Peyer's patch (tissue), 4 donors: ENCODE measurements around the gene CHST11. TPM values are rescaled to one million over a fixed set of nuclear protein-coding genes. Genes with fewer than 3 reads are reported as not detected.
"Not testable (repeated sequence)": the region's sequence is repeated elsewhere in the genome, so short reads cannot be mapped to it uniquely, and the experiment has no call there.

ENCODE experiments used
- DNase-seq, 3 donors: peaks; one replicate each; pipeline ENCODE4 v3.0.0-alpha.2; 2017 to 2019
- H3K27ac ChIP-seq, 4 donors: fragments of 200-600 bp; sonication (generic); one replicate each; pipeline ENCODE4 v1.5.1; 2016 to 2019
- H3K27me3 ChIP-seq, 2 donors: fragments of 200-600 bp; sonication (generic); one replicate each; pipeline ENCODE4 v1.5.1; 2019
- H3K36me3 ChIP-seq, 3 donors: fragments of 200-600 bp; sonication (generic); one replicate each; pipeline ENCODE4 v1.5.1; 2016 to 2019
- H3K4me1 ChIP-seq, 4 donors: fragments of 200-600 bp; sonication (generic); one replicate each; pipeline ENCODE4 v1.5.1; 2016 to 2019
- H3K4me3 ChIP-seq, 4 donors: fragments of 200-600 bp; sonication (generic); 1 replicate in 3 of 4; 2 replicates in 1 of 4; pipeline ENCODE4 v1.5.1; 2016 to 2019; ENCODE audit warnings: mild to moderate bottlenecking in 1 of 4
- H3K9me3 ChIP-seq, 4 donors: fragments of 200-600 bp; sonication (generic); one replicate each; pipeline ENCODE4 v1.5.1; 2016 to 2019; ENCODE audit warnings: mild to moderate bottlenecking in 1 of 4
- POLR2A ChIP-seq, 2 donors: fragments of 450-650 bp; IDR thresholded peaks; one replicate each; pipeline ENCODE4 v1.5.1; 2017; ENCODE audit warnings: antibody characterized with exemption in 2 of 2, mild to moderate bottlenecking in 2 of 2, moderate library complexity in 2 of 2
- total RNA-seq, 4 donors: library from RNA; depleted of rRNA; stranded (reverse); fragments of >200 nt; gene quantifications; one replicate each; pipeline ENCODE4 v1.1.0, GENCODE V29; 2016
- TF ChIP-seq, protein P1 (sequence below), 6 experiments: fragments of 450-650 bp in 4 of 6; fragments of 200-600 bp in 2 of 6; sonication (generic) in 1 of 6; IDR thresholded peaks; one replicate each; pipeline ENCODE4 v1.5.1; 2017 to 2019; ENCODE audit warnings: antibody characterized with exemption in 6 of 6, mild to moderate bottlenecking in 3 of 6, moderate library complexity in 1 of 6

Gene CHST11
- total RNA-seq, 4 donors from 2014 or later = 9.9 to 119 (median 15.6) TPM

DNA sequence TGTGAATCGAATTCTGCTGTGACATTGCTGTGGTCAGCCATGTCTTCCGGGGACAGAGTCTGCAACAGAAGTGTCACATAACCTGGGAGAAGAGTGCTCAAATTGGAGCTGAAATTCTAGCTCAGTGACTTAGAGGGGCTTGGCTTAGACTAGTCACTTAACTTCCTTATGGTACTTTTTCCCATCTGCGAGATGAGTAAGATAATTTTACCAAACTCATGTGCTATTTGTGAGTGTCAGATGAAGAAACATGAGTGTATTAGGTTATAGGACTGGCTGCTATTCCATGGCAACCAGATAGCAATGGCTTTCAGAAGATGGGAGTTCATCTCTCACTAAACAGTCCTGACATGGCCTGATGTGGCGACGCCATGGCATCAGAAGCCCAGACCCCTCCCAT is 104.1 kb downstream of the CHST11 start:
- peaks cover 0 to 4% (median 0%) of the 10 kb centered on the region in 4 donors for H3K9me3 ChIP-seq
- no peak overlapping the region for H3K27ac ChIP-seq
- H3K4me1 ChIP-seq = no peaks in the 10 kb centered on the region
- no peaks in the 10 kb centered on the region for H3K36me3 ChIP-seq
- no peaks in the 10 kb centered on the region for H3K27me3 ChIP-seq
- TF ChIP-seq, protein P1, sequence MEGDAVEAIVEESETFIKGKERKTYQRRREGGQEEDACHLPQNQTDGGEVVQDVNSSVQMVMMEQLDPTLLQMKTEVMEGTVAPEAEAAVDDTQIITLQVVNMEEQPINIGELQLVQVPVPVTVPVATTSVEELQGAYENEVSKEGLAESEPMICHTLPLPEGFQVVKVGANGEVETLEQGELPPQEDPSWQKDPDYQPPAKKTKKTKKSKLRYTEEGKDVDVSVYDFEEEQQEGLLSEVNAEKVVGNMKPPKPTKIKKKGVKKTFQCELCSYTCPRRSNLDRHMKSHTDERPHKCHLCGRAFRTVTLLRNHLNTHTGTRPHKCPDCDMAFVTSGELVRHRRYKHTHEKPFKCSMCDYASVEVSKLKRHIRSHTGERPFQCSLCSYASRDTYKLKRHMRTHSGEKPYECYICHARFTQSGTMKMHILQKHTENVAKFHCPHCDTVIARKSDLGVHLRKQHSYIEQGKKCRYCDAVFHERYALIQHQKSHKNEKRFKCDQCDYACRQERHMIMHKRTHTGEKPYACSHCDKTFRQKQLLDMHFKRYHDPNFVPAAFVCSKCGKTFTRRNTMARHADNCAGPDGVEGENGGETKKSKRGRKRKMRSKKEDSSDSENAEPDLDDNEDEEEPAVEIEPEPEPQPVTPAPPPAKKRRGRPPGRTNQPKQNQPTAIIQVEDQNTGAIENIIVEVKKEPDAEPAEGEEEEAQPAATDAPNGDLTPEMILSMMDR (IDR thresholded peaks at IDR 0.05) = no peak
- no peak for TF ChIP-seq POLR2A (IDR thresholded peaks at IDR 0.05)
- H3K4me3 ChIP-seq = no peak overlapping the region
- no peak for DNase-seq

DNA sequence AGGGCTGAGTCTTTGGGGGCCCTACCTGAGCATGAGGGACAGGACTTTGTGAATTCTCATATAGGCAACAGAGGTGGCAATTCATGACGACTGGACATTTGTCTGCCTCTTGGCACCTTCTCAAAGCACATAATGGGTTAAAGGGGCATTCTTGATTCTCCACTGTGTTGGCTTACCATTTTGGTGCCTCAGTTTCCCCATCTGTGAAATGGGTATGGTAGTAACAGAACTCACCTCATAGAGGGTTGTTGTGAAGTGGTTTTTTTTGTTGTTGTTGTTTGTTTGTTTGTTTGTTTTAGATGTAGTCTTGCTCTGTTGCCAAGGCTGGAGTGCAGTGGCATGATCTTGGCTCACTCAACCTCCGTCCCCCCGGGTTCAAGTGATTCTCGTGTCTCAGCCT is 106.0 kb downstream of the CHST11 start:
- Histone ChIP-seq H3K36me3 (no peaks in the 10 kb centered on the region), H3K9me3 (peaks cover 0 to 4% (median 0%) of the 10 kb centered on the region in 4 donors), H3K27me3 (no peaks in the 10 kb centered on the region), H3K4me1 (no peaks in the 10 kb centered on the region), H3K4me3 (no peak overlapping the region), H3K27ac (no peak overlapping the region)
- DNase-seq = no peak
- TF ChIP-seq, protein P1 (IDR thresholded peaks at IDR 0.05) = no peak
- TF ChIP-seq POLR2A (IDR thresholded peaks at IDR 0.05) = no peak

DNA sequence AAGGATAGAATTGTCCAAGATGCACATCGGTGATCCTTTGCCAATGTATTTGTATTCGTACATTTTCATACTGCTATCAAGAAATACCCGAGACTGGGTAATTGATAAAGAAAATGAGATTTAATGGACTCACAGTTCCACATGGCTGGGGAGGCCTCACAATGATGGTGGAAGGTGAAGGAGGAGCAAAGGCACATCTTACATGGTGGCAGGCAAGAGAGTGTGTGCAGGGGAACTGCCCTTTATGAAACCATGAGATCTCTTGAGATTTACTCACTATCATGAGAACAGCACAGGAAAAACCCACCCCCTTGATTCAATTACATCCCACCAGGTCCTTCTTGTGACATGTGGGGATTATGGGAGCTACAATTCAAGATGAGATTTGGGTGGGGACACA is 107.9 kb downstream of the CHST11 start:
- not testable (repeated sequence) for H3K4me1 ChIP-seq, H3K27me3 ChIP-seq, H3K36me3 ChIP-seq, H3K4me3 ChIP-seq, DNase-seq, H3K9me3 ChIP-seq, H3K27ac ChIP-seq

DNA sequence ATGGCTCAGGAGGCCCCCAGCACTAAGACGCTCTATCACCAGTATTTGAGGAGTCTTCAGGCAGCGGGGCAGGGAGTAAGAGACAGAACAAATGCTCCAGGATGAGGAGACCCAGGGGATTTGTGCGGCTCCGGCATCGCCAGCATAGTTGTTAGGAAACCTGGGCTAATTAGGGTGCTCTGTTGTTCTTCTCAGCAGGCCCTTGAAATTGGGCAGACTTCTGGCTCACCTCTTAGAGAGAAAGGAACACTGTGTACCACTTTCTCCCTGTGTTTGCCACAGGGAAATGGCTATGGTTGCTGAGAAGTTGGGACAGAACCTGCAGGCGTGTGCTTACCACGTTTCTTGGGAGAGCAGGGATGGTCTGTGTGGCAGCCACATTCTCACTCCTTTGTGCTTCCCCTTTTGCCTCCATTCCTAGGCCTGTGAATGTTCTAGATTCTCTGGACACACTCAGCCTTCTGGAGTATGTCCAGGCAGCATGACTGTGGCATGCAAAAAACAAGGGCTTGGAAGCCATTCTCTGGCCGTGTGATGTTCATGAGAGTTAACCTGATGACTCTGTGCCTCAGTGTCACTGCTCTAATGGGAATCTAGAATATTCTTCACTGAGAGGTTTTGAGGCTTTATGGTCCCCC is 109.0 kb downstream of the CHST11 start:
- Histone ChIP-seq H3K4me3 (no peak overlapping the region), H3K4me1 (peaks cover 0 to 14% (median 1%) of the 10 kb centered on the region in 4 donors), H3K9me3 (peaks cover 0 to 4% (median 0%) of the 10 kb centered on the region in 4 donors), H3K27ac (no peak overlapping the region), H3K36me3 (no peaks in the 10 kb centered on the region), H3K27me3 (no peaks in the 10 kb centered on the region)
- TF ChIP-seq, protein P1 (IDR thresholded peaks at IDR 0.05) = no peak
- TF ChIP-seq POLR2A (IDR thresholded peaks at IDR 0.05) = no peak
- no peak for DNase-seq

DNA sequence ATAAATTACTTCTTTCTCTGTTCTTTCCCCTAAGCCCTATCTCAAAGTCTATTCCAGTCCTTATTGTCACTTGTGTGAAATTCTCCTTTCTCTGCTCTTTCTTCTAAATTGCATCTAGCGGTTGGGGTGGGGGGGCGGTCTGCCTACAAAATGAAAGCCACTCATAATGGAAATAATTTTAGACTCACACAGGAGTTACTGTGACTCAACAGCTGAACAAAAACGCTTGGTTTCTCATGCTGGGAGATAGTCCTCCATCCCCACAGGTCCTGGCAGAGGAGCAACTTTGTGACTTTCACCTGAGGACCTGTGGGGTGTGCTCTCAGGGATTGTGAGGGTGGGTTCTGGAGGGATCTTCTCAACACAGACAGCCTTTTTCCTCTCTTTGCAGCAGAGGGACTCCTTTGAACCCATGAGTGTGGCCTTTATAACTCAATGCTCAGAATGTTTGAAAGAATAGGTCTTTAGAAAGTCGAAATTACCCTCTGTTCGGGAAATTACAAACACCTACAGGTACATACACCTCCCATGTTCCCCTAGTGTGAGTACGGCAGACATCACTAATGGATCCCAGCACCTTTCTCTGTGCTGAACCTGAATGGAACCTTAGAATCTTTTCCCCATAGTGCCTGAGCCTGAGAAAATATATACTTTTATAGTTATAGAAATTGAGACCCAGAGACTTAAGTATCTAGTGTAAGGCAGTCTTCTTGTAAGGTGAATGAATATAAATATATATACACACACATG is 109.7 kb downstream of the CHST11 start:
- Histone ChIP-seq H3K4me3 (no peak overlapping the region), H3K27me3 (no peaks in the 10 kb centered on the region), H3K36me3 (no peaks in the 10 kb centered on the region), H3K4me1 (peaks cover 0 to 14% (median 1%) of the 10 kb centered on the region in 4 donors), H3K9me3 (peaks cover 0 to 4% (median 0%) of the 10 kb centered on the region in 4 donors), H3K27ac (no peak overlapping the region)
- no peak for TF ChIP-seq POLR2A (IDR thresholded peaks at IDR 0.05)
- TF ChIP-seq, protein P1 (IDR thresholded peaks at IDR 0.05) = no peak
- DNase-seq = no peak

DNA sequence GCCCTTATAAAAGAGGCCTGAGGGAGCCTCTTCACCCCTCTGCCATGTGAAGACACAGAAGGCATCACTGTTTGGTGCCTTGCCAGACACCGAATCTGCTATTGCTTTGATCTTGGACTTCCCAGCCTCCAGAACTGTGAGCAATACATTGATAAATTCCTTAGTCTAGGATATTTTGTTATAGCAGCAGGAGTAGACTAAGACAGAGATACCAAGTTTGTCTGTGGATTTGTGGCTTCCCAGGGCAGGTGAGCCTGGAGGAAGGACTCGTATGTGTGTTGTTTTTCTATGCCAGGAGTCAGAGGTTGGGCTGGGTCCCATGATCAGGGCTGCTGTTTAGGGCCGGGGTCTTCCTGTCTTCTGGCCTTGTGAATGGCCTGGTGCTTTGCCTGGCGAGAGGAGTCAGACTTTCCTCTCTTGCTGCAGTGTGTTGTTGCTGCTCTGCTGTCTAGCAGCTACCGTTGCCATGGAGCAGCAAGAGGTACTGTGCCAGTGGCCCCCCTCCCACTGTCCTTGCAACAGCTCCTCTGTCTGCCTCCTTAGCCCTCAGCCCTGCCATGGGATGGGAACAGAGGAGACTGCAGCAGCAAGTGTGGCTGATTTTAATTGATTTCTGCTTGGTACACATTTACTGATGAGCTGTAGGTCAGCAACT is 111.2 kb downstream of the CHST11 start:
- Histone ChIP-seq H3K4me3 (no peak overlapping the region), H3K9me3 (peaks cover 0 to 4% (median 0%) of the 10 kb centered on the region in 4 donors), H3K4me1 (peaks cover 0 to 14% (median 1%) of the 10 kb centered on the region in 4 donors), H3K36me3 (no peaks in the 10 kb centered on the region), H3K27me3 (no peaks in the 10 kb centered on the region), H3K27ac (no peak overlapping the region)
- TF ChIP-seq, protein P1 (IDR thresholded peaks at IDR 0.05) = no peak
- no peak for TF ChIP-seq POLR2A (IDR thresholded peaks at IDR 0.05)
- no peak for DNase-seq
